GM19193 (cell line): ENCODE measurements around the gene OPA1.

Experiments used
- POLR2A ChIP-seq: IDR thresholded peaks from 4 replicates; pipeline ENCODE4 v1.6.1; 2011; ENCODE audit not compliant: insufficient read depth, insufficient read length; ENCODE audit errors: extremely low read depth

OPA1 gene

DNA sequence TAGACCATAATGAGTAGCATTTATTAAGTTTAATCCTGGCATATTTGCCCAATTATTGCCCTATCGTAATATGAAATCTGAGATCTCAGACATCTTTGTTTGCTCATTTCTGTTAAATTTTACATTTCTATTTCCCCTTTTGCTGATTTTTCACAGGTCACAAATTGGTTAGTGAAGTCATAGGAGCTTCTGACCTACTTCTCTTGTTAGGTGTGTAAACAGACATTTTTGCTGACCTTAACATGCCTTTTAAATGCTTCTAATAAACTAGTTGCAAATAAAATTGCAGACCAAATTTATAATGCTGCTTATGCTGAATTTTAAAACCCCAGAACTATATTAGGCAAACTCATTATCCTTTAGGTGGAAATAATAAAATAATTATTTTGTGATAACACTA lies 24.6 kb downstream of the OPA1 start:
- TF ChIP-seq POLR2A = no peak

DNA sequence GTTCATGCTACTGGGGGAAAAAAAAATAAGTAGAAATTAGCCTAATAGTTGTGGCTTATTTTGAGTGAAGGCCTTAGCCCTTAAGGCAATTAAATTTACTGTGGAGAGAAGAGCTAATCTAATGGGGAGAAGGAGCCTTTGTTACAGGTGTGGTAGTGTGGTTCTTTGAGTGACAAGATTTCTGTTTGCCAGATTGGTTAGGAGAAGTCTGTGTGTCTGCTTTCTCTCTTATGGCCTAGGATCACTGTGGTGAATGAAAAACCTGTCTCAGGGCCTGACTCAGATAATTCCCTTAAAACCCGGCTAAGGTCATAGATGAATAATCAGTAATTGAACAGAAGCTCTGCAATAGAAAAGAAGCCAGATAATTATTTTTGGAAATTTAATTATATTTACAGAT lies 27.0 kb downstream of the OPA1 start:
- TF ChIP-seq POLR2A = no peak

DNA sequence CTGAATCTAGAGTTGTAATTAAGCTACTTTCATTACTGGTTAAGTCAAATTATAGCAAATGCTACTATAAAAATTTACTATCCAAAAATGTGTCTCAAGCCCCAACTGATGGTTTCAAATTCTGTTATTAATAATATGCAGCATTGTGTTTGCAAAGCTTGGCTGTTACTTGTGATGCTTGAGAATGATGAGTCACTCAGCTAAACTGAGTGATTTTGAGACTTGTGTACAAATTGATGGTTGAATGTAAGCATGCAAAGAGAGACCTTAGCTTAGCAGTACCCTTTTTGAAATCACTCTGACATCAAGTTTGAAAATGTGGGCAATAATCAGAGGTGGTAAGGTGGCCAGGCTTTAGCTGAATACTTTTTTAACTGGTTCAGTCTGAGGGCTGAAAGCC lies 27.6 kb downstream of the OPA1 start:
- no peak for TF ChIP-seq POLR2A

DNA sequence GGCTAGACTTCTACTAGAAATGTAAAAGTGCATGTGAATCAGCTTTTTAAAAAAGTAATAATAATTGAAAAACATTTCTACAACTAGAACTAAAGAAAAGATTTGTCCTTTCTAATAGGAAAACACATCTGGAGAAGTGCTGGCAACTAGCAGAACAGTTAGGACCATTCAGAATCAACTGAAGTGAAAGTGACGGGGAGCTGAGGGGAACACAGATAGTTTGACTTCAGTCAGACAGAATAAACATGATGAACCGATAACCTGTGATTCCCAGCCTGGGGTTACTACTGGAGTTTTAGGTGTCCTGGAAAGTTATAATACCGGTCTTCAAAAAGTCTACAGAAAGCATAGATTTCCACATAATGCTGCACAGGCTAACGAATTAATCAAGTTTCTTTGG lies 28.1 kb downstream of the OPA1 start:
- TF ChIP-seq POLR2A = no peak

DNA sequence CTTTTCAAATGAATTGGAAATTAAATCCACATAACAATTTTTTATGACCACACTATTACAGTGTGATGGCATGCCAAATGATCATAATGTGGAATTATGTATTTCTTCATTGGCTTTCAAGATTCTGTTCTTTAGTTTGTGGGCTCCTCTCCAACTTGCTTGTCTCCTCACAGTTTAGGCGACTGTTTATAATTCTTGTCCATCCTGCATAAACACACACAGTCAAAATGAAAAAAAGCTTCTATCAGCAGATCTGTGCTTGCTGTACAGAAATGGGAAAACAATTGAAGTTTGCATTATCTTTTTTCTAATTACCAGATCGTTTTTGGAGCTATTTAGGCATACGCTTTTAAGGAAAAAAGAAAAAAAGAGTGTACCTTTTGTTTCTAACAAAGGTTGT lies 37.0 kb downstream of the OPA1 start:
- no peak for TF ChIP-seq POLR2A

DNA sequence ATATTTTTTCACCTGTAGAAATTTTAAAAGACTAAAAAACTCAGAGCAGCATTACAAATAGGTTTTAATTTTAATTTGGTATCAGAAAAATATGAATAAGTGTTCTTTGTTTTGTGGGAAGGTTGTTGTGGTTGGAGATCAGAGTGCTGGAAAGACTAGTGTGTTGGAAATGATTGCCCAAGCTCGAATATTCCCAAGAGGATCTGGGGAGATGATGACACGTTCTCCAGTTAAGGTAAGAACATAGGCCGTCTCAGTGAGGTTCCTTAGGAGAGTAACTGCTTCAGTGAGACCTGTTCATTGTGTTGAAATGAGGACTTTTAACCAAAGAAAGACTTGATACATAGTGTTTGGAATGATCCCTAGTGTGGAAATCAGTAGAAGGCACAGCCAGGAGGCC lies 44.8 kb downstream of the OPA1 start:
- no peak for TF ChIP-seq POLR2A

DNA sequence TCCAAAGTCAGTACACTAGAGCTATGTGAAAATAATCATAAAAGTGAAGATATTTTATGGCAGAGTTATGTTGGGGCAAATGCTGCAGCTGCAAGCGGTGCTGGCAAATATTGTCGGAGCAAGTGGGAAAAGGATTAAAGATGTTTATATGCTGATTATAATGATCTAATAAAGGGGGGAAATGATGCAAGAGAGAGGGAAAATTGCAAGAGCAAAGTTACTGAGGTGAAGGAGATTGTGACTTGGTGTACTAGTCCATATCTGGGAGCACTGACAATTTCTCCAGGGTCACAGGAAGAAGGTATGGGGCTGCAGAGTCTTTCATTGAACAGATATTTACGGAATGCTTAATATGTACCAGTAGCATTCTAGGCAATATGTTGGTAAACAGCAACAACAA lies 45.8 kb downstream of the OPA1 start:
- no peak for TF ChIP-seq POLR2A

DNA sequence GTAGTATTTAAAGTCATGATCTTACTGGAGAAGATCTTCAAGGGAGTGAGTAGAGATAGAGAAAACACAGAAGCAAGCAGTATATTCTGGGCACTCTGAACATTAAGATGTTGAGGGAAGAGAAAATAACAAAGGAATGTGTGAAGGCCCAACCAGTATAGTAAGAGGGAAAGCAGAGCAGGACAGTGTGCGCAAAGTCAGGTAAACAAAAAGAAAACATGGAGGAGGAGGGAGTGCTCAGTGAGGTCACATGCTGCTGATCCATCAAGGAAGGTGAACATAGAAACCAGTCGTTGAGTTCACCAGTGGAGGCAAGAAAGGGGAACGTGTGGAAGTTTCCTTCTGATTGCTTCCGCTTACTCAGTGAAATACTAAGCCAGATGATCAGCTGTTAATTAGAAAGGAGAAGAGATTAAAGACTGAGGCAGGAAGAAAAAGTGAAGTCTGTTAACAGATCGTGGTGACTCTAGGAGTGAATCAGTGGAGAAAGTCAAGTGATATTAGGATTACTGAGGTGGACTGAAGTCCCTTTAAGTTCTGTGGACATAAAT lies 47.2 kb downstream of the OPA1 start:
- no peak for TF ChIP-seq POLR2A

DNA sequence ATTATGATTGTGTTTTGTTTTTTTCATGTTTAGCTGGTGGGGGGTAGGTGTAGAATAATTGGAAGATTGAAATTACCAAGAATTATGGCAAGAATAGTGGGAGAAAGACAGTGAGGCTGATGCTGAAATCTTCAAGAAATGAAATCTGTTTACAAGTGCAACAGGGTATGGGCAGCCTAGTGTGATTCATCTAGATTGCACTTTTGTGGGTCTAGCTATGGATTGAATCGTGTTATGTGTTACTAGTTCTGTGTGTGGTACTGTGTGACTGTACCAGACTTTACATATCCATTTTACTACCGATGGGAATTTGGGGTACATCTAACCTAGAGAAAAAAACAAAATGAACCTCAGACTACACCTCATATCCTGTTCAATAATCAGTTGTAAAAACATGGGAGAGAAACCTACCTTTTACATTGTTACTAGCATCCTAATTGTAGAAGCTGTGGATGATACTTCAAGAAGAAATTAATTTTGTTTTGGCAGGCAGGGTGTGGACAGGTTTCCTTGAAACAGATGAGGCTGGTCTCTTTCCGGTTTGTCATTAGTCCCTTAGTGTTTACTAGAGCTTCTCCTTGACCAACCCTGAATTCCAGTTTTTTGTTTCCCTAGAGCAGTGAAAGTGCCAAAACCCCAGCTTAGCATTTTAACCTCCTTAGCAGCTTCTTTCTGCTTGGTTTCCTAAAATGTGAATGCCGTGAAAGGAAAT lies 47.9 kb downstream of the OPA1 start:
- TF ChIP-seq POLR2A = no peak

DNA sequence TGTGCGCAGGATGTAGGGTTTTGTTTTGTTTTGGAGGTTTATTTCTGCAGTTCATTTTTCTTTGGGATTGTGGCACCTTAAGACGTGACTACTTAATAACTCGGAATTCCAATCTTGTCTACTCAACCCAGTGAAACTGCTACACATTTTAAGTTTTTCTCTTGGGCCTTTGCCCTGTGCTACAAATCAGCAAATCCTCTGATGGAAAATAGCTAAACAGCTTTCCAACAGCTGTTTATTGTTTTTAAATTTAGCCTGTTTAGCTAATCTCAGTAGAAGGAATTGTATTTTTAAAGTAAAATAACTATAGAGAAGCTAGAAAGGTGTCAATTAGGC lies 48.4 kb downstream of the OPA1 start:
- TF ChIP-seq POLR2A = no peak

DNA sequence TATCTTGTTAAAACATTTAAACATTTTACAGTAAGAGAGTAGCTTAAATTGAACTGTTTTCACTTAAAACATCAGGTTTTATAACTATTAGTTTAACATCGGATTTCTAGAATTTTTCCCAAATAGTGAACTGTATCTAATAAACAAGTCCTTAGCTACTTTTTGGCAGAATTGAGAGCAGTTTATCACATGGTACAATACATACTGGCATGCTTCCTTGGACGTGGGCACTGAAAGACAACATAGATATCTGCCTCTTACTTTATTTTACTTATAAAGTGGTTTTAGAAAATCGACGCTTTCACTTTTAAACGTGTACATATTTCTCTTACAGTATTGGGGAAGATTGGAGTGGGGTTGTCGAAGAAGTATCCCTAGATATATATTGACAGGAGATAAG lies 52.8 kb downstream of the OPA1 start:
- no peak for TF ChIP-seq POLR2A

DNA sequence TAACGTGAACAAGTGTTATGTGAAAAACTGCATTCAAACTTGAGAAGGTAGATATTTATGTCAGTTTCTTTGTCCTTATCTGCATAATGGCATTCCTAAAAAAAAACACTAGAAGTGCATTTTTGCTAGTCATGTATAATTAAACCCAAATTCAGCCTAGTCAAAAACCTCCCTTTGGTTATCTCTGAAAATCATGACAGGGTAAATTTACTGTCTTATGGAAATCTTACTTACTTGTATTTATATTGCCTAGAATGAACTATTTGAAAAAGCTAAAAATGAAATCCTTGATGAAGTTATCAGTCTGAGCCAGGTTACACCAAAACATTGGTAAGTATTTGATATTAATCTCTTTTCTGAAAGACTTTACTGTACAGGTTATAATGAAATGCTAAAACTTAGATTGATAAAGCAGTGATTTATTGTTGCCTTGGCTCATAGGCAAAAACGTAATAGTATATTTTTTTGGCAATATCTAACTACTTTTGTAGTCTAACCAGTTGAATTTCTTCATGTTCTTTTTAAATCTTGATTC lies 55.6 kb downstream of the OPA1 start:
- no peak for TF ChIP-seq POLR2A

DNA sequence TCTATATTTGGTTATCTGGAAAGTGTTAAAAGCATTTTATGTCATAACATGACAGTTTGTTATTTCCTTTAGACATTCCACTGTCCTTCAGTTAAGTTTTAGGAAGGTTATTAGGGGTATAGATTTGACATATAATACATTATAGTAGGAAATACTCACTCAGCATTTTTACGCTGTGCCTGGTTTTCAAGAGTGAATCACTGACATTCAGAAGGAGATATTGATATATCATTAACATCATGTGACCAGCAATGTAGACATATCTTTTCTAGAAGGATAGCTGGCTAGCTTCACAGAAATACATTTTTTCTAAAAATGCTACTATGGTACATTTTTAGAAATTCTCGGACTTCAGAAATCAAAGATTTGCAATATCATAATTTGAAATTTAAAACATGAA lies 57.6 kb downstream of the OPA1 start:
- TF ChIP-seq POLR2A = no peak

DNA sequence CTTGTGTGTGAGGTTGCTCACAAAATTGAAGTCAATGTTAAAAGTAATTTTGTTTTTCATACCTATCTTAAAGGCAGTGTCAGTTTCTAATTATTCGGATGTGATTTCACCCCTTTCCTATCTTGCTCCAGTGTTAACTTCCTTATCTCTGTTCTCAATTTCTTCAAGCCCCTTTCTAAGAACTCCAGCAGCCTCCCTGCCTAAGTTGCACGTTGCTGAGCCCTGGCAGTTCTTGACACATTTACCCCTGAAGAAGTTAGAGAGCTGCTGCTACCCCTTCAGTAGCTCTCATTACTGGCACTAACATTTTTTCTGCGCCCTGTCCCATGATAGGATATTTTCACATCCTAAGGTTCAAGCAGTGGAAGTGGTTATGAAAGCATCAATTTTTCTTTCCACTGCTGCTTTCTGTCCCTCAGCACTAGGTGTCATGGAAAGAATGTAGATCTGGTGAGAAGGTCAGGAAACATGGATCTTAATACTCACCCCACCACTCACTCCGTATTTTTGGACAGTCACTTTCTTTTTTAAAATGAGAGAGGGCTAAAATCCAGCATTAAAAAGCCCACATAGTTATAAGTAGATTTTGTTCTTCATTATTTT lies 62.9 kb downstream of the OPA1 start:
- no peak for TF ChIP-seq POLR2A

DNA sequence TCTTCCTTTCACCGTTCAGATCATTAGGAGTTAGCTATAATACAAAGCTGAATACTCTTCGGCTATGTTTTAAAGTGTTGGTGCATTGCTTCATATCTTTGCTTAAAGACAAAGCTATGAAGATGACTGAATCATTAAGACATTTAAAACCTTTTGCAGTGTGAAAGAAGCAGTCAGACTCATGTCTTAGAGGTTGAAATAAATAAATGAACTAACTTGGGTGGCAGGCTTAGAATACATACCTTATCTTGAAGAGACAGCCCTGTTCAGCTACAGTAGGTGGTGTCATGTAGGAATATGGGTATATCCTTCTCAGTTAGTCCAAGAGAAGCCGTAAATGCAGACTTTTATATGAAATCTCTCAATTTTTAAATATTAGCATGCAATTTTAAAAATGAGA lies 63.4 kb downstream of the OPA1 start:
- TF ChIP-seq POLR2A = no peak

DNA sequence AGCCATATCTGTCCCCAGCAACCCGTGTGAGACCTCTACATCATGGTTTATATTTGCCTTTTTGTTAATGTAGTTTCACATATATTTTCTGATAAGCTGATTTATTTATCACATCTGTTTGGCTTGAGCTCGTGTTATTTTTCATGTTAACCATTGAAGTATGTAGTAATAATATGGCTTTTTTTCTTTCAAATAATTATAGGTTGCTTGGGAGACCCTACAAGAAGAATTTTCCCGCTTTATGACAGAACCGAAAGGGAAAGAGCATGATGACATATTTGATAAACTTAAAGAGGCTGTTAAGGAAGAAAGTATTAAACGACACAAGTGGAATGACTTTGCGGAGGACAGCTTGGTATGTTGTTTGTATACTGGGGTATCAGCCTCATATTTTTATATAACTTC lies 63.9 kb downstream of the OPA1 start:
- TF ChIP-seq POLR2A = no peak

DNA sequence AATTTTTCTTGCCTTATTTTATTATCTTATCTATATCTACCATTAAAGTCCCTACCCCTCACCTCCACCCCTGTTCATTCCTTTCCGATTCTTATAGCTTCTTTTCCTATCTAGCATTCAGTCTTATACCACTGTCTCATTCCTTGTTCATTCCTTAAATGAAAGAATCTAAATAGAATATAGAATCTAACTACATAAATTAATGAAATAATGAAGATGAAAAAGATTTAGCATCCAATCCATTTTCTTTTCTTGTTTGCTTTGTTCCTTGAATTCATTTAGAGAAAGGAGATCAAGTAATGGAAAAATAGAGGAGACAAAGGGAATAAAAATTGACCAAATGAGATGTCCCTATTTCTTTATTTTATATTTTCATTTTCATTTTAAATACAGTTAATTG lies 67.2 kb downstream of the OPA1 start:
- TF ChIP-seq POLR2A = no peak

DNA sequence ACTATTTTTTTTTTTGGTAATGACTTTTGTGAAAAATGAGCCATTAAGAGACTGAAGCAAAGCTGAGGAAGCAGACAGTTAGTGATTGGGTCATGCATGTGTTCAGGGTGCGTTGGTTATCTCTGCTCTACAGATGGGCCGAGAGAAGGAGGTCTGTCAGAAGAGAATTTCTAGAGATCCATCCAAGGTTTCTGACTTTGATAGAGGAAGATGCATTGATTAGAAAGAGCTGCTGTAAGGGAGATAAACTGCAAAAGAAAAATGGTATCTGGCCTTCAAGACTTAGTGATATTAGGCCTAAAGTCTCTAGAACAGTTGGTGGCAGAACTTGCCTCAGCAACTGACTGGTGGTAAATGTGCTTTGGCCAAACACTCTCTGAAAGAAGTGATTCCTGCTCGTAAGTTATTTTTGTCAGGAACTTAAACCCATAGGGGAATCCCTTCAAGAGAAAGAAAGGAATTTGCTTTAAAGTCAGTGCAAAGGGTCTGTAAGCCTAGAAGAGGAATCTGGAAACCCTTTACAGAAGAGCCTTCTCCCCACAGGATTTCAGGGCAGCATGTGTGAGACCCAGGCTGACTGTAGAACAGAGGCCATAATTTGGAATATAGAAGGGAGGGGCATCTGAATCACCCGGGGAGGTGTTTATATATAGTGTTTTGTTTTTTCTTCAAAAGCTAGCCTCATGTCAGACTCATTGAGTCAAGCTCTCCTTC lies 67.8 kb downstream of the OPA1 start:
- TF ChIP-seq POLR2A = no peak
